NCI-H345 (cell line): Measurements from ENCODE around the gene ATP11B.
"Not testable (repeated sequence)": the region's sequence is repeated elsewhere in the genome, so short reads cannot be mapped to it uniquely, and the experiment has no call there.

ENCODE experiments used
- DNase-seq: peaks from one replicate; lab custom pipeline; 2025; lab: John Stamatoyannopoulos, UW

ATP11B gene

GRCh38 chr3:182795389-182795782 is 2.1 kb downstream of the ATP11B start:
- no peak for DNase-seq

- no peak for DNase-seq
These were observed 3.0 kb downstream of the ATP11B start for GRCh38 chr3:182796310-182796709.

- DNase-seq: no peak
These were observed 4.6 kb downstream of the ATP11B start for GRCh38 chr3:182797876-182798275.

GRCh38 chr3:182799143-182799542 is 5.8 kb downstream of the ATP11B start:
- not testable (repeated sequence) for DNase-seq

- no peak for DNase-seq
These were observed 7.2 kb downstream of the ATP11B start for GRCh38 chr3:182800508-182800907.

- DNase-seq: no peak
These were observed 9.4 kb downstream of the ATP11B start for GRCh38 chr3:182802413-182803390.

GRCh38 chr3:182803596-182803995 is 10.3 kb downstream of the ATP11B start:
- no peak for DNase-seq

- no peak for DNase-seq
These were observed 13.8 kb downstream of the ATP11B start for GRCh38 chr3:182807061-182807460.

- DNase-seq: no peak
These were observed 14.9 kb downstream of the ATP11B start for GRCh38 chr3:182808041-182808770.

- DNase-seq: no peak
These were observed 16.2 kb downstream of the ATP11B start for GRCh38 chr3:182809531-182809930.

GRCh38 chr3:182810574-182811268 is 17.4 kb downstream of the ATP11B start:
- no peak for DNase-seq

- no peak for DNase-seq
These were observed 17.9 kb downstream of the ATP11B start for GRCh38 chr3:182811269-182811596.

GRCh38 chr3:182812123-182812522 is 18.8 kb downstream of the ATP11B start:
- no peak for DNase-seq

GRCh38 chr3:182814419-182815062 is 21.2 kb downstream of the ATP11B start:
- no peak for DNase-seq

GRCh38 chr3:182816181-182816580 is 22.9 kb downstream of the ATP11B start:
- DNase-seq: no peak

GRCh38 chr3:182818296-182818978 is 25.1 kb downstream of the ATP11B start:
- no peak for DNase-seq

- DNase-seq: no peak
These were observed 28.1 kb downstream of the ATP11B start for GRCh38 chr3:182821221-182821981.

GRCh38 chr3:182822260-182822659 is 29.0 kb downstream of the ATP11B start:
- DNase-seq: not testable (repeated sequence)

GRCh38 chr3:182824957-182825356 is 31.7 kb downstream of the ATP11B start:
- no peak for DNase-seq

- DNase-seq: no peak
These were observed 36.6 kb downstream of the ATP11B start for GRCh38 chr3:182829761-182830405.
